BLaER1 (cell line): ENCODE data around the gene SEPTIN7.

Source experiments
- H3K27ac ChIP-seq: shearing (Covaris generic); formaldehyde crosslinking; 2 replicates; pipeline ENCODE4 v1.8.1; 2022
- H3K27me3 ChIP-seq: shearing (Covaris generic); formaldehyde crosslinking; 2 replicates; pipeline ENCODE4 v1.8.1; 2022
- H3K36me3 ChIP-seq: shearing (Covaris generic); formaldehyde crosslinking; 2 replicates; pipeline ENCODE4 v1.8.1; 2022
- H3K4me1 ChIP-seq: shearing (Covaris generic); formaldehyde crosslinking; 2 replicates; pipeline ENCODE4 v1.8.1; 2022
- H3K4me2 ChIP-seq: shearing (Covaris generic); formaldehyde crosslinking; 2 replicates; pipeline ENCODE4 v1.8.1; 2022
- H3K4me3 ChIP-seq: shearing (Covaris generic); formaldehyde crosslinking; 2 replicates; pipeline ENCODE4 v1.8.1; 2022
- H3K9ac ChIP-seq: shearing (Covaris generic); formaldehyde crosslinking; 2 replicates; pipeline ENCODE4 v1.8.1; 2022
- H3K9me3 ChIP-seq: shearing (Covaris generic); formaldehyde crosslinking; 2 replicates; pipeline ENCODE4 v1.8.1; 2022
- H4K20me1 ChIP-seq: shearing (Covaris generic); formaldehyde crosslinking; 2 replicates; pipeline ENCODE4 v1.8.1; 2022
- Cebpa-rat ChIP-seq: shearing (Covaris generic); IDR thresholded peaks from 2 replicates; pipeline ENCODE4 v1.8.1; 2022

Gene SEPTIN7

GRCh38 chr7:35761871-35762677 lies 38.8 kb upstream of the SEPTIN7 start:
- Histone ChIP-seq H3K4me2 (no peak overlapping the region), H3K36me3 (no peaks in the 10 kb centered on the region), H3K4me1 (no peaks in the 10 kb centered on the region), H3K27me3 (no peaks in the 10 kb centered on the region), H4K20me1 (no peaks in the 10 kb centered on the region), H3K9ac (no peak overlapping the region), H3K4me3 (no peak overlapping the region), H3K9me3 (peaks cover 8% of the 10 kb centered on the region; the same call in 1 of the 2 replicates), H3K27ac (no peak overlapping the region)
- no peak for TF ChIP-seq Cebpa-rat

DNA sequence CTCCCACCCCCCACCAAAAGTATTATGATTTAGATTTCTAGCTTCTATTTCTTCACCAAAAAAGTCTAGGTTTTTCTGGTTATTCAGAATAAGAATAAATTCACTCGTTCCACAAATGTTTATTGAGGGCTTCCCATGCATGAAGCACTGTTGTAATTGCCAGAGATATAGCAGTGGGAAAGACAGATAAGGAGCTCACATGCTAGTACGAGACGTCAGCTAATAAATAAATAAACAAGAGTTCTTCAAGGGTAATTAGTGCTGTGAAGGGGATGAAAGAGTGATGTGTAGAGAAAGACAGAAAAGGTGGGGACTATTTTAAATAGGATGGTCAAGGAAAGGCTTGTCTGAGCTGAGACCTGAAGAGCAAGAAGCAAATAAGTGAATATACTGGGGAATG lies 38.1 kb upstream of the SEPTIN7 start:
- H3K4me3 ChIP-seq = no peak overlapping the region
- H3K9ac ChIP-seq = no peak overlapping the region
- no peaks in the 10 kb centered on the region for H3K27me3 ChIP-seq
- no peaks in the 10 kb centered on the region for H3K4me1 ChIP-seq
- no peaks in the 10 kb centered on the region for H3K36me3 ChIP-seq
- no peak overlapping the region for H3K27ac ChIP-seq
- peaks cover 8% of the 10 kb centered on the region; the same call in 1 of the 2 replicates for H3K9me3 ChIP-seq
- TF ChIP-seq Cebpa-rat = no peak
- H3K4me2 ChIP-seq = no peak overlapping the region
- no peaks in the 10 kb centered on the region for H4K20me1 ChIP-seq

- no peaks in the 10 kb centered on the region for H3K36me3 ChIP-seq
- no peak overlapping the region for H3K4me3 ChIP-seq
- H3K27ac ChIP-seq = no peak overlapping the region
- no peaks in the 10 kb centered on the region for H3K27me3 ChIP-seq
- no peaks in the 10 kb centered on the region for H4K20me1 ChIP-seq
- TF ChIP-seq Cebpa-rat = no peak
- H3K9ac ChIP-seq = no peak overlapping the region
- no peak overlapping the region for H3K4me2 ChIP-seq
- no peaks in the 10 kb centered on the region for H3K4me1 ChIP-seq
- H3K9me3 ChIP-seq = peaks cover 15% of the 10 kb centered on the region
Observed at GRCh38 chr7:35768346-35768745, 32.5 kb upstream of the SEPTIN7 start.

GRCh38 chr7:35771776-35772175 lies 29.1 kb upstream of the SEPTIN7 start:
- Histone ChIP-seq H3K4me1 (no peaks in the 10 kb centered on the region), H3K27me3 (no peaks in the 10 kb centered on the region), H3K4me2 (no peak overlapping the region), H3K27ac (no peak overlapping the region), H3K36me3 (no peaks in the 10 kb centered on the region), H3K9me3 (peaks cover 10% of the 10 kb centered on the region; the same call in 1 of the 2 replicates), H4K20me1 (no peaks in the 10 kb centered on the region), H3K9ac (no peak overlapping the region), H3K4me3 (no peak overlapping the region)
- TF ChIP-seq Cebpa-rat = no peak

GRCh38 chr7:35773994-35774393 lies 26.9 kb upstream of the SEPTIN7 start:
- no peaks in the 10 kb centered on the region for H3K27me3 ChIP-seq
- H3K4me2 ChIP-seq = no peak overlapping the region
- no peaks in the 10 kb centered on the region for H4K20me1 ChIP-seq
- H3K9ac ChIP-seq = no peak overlapping the region
- H3K4me1 ChIP-seq = no peaks in the 10 kb centered on the region
- TF ChIP-seq Cebpa-rat = no peak
- H3K4me3 ChIP-seq = no peak overlapping the region
- no peak overlapping the region for H3K27ac ChIP-seq
- H3K36me3 ChIP-seq = no peaks in the 10 kb centered on the region
- H3K9me3 ChIP-seq = no peaks in the 10 kb centered on the region

- Histone ChIP-seq H3K27me3 (no peaks in the 10 kb centered on the region), H3K4me3 (no peak overlapping the region), H3K27ac (no peak overlapping the region), H4K20me1 (no peaks in the 10 kb centered on the region), H3K9ac (no peak overlapping the region), H3K4me2 (no peak overlapping the region), H3K9me3 (no peaks in the 10 kb centered on the region), H3K36me3 (no peaks in the 10 kb centered on the region), H3K4me1 (no peaks in the 10 kb centered on the region)
- TF ChIP-seq Cebpa-rat = no peak
Observed at GRCh38 chr7:35776686-35777085, 24.2 kb upstream of the SEPTIN7 start.

- Histone ChIP-seq H3K4me2 (no peak overlapping the region), H3K4me3 (no peak overlapping the region), H3K27ac (no peak overlapping the region), H3K4me1 (no peaks in the 10 kb centered on the region), H4K20me1 (no peaks in the 10 kb centered on the region), H3K27me3 (no peaks in the 10 kb centered on the region), H3K9me3 (no peaks in the 10 kb centered on the region), H3K36me3 (no peaks in the 10 kb centered on the region), H3K9ac (no peak overlapping the region)
- TF ChIP-seq Cebpa-rat = no peak
Observed at GRCh38 chr7:35777121-35777520, 23.7 kb upstream of the SEPTIN7 start.

GRCh38 chr7:35780070-35780469 lies 20.8 kb upstream of the SEPTIN7 start:
- H3K9ac ChIP-seq = no peak overlapping the region
- no peaks in the 10 kb centered on the region for H4K20me1 ChIP-seq
- H3K27me3 ChIP-seq = no peaks in the 10 kb centered on the region
- H3K9me3 ChIP-seq = no peaks in the 10 kb centered on the region
- no peak overlapping the region for H3K4me2 ChIP-seq
- no peak for TF ChIP-seq Cebpa-rat
- H3K4me3 ChIP-seq = no peak overlapping the region
- no peaks in the 10 kb centered on the region for H3K36me3 ChIP-seq
- no peaks in the 10 kb centered on the region for H3K4me1 ChIP-seq
- H3K27ac ChIP-seq = no peak overlapping the region

DNA sequence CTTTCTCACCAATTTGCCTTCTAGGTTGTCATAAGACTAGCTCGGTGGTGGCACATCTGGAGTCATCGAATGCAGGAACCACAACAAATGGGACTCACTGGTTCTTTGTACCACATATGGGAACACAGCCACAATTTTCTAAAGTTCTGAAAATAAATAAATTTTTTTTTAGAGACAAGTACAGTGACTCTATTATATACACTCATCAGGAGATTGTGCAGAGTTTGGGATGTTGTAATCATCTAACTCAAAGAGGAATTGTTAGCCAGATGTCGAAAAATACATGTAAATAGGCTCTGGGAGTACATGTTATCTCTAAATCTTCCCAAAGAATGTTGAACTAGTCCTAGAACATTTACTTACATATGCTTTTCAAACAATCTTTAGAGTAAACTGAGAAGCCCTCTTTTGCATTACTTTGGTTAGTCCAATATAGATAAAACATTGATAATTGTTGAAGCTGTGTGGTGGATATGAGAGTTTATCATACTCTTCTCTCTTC lies 19.6 kb upstream of the SEPTIN7 start:
- Histone ChIP-seq H3K27me3 (no peaks in the 10 kb centered on the region), H4K20me1 (no peaks in the 10 kb centered on the region), H3K9ac (no peak overlapping the region), H3K9me3 (no peaks in the 10 kb centered on the region), H3K4me3 (no peak overlapping the region), H3K27ac (no peak overlapping the region), H3K4me1 (no peaks in the 10 kb centered on the region), H3K36me3 (no peaks in the 10 kb centered on the region), H3K4me2 (no peak overlapping the region)
- no peak for TF ChIP-seq Cebpa-rat

DNA sequence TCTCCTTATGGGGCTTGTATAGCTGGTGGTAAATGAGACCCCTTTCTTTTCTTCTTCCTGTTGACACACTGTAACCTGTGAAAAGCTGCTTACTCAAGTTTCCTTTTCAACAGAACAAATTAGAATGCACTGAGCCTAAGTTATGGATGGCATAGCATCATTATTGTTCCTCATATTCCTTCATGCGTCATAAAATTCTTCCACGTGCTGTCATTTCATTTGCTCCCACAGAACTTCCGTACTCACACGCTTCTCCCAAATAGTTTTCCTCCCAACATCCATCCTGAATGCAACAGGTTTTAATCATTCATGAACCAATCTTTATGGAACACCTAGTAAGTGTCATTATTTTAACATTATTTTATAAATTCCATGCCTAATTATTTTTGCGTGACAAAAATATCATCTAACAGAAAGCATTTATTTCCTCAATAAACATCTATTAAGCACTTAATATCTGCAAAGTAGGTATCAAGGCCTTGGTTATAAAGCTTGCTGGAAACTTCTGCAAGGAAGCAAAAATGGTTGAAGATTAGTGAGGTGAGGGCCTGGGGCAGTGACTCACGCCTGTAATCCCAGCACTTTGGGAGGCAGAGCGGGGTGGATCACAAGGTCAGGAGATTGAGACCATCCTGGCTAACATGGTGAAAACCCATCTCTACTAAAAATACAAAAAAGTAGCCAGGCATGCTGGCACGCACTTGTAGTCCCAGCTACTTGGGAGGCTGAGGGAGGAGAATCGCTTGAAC lies 18.9 kb upstream of the SEPTIN7 start:
- Histone ChIP-seq H4K20me1 (no peaks in the 10 kb centered on the region), H3K36me3 (no peaks in the 10 kb centered on the region), H3K9ac (no peak overlapping the region), H3K4me2 (no peak overlapping the region), H3K27me3 (no peaks in the 10 kb centered on the region), H3K4me3 (no peak overlapping the region), H3K27ac (no peak overlapping the region), H3K9me3 (no peaks in the 10 kb centered on the region), H3K4me1 (no peaks in the 10 kb centered on the region)
- no peak for TF ChIP-seq Cebpa-rat
